SK-MEL-5 (cell line): ENCODE results near the gene APBB1IP. TPM values are rescaled to one million over a fixed set of nuclear protein-coding genes. Genes with fewer than 3 reads are reported as not detected.
"Not testable (repeated sequence)": the region's sequence is repeated elsewhere in the genome, so short reads cannot be mapped to it uniquely, and the experiment has no call there.

Experiments used
- DNase-seq: peaks from one replicate; pipeline ENCODE4 v3.0.0-alpha.2; 2016; ENCODE audit warnings: low read depth, low spot score
- in situ Hi-C: cut with HindIII; loops from 2 replicates; pipeline ENCODE4 v1.10.0; 2016; ENCODE audit warnings: low sequenced_read_pairs, high pct_unique_total_duplicates, low pct_unique_long_range_greater_than_20kb
- total RNA-seq: library from RNA; depleted of rRNA; stranded (reverse); fragments of >200 nt; shearing (Covaris generic); gene quantifications from 2 replicates; pipeline ENCODE4 v1.2.3, GENCODE V29; 2014

The APBB1IP gene
- total RNA-seq, 1 experiment from 2014 or later: not detected

- in situ Hi-C loops: no loop called here
Measured at GRCh38 chr10:26488344-26488743, 50.2 kb downstream of the APBB1IP start.

GRCh38 chr10:26489081-26489480, 50.9 kb downstream of the APBB1IP start:
- in situ Hi-C loops: no loop called here
- DNase-seq: no peak

More at GRCh38 chr10:26488344-26488743, 50.2 kb downstream of the APBB1IP start:
- DNase-seq: no peak

- DNase-seq, in situ Hi-C loops: not testable (repeated sequence)
Measured at GRCh38 chr10:26490367-26490766, 52.2 kb downstream of the APBB1IP start.

- in situ Hi-C loops: no loop called here
- no peak for DNase-seq
Measured at GRCh38 chr10:26491276-26491675, 53.1 kb downstream of the APBB1IP start.

GRCh38 chr10:26491934-26492333, 53.8 kb downstream of the APBB1IP start:
- in situ Hi-C loops: no loop called here
- no peak for DNase-seq

GRCh38 chr10:26492725-26493124, 54.6 kb downstream of the APBB1IP start:
- in situ Hi-C loops, DNase-seq: not testable (repeated sequence)

- in situ Hi-C loops: no loop called here
- DNase-seq: no peak
Measured at GRCh38 chr10:26494018-26494417, 55.9 kb downstream of the APBB1IP start.

- in situ Hi-C loops: no loop called here
- no peak for DNase-seq
Measured at GRCh38 chr10:26499426-26499825, 61.3 kb downstream of the APBB1IP start.

- in situ Hi-C loops: no loop called here
Measured at GRCh38 chr10:26502986-26503385, 64.8 kb downstream of the APBB1IP start.

GRCh38 chr10:26503911-26504310, 65.8 kb downstream of the APBB1IP start:
- in situ Hi-C loops: no loop called here
- peak; percentile 5 for DNase-seq

More at GRCh38 chr10:26502986-26503385, 64.8 kb downstream of the APBB1IP start:
- DNase-seq: no peak

- DNase-seq, in situ Hi-C loops: not testable (repeated sequence)
Measured at GRCh38 chr10:26504429-26504828, 66.3 kb downstream of the APBB1IP start.

GRCh38 chr10:26505491-26505890, 67.3 kb downstream of the APBB1IP start:
- in situ Hi-C loops: no loop called here
- no peak for DNase-seq

GRCh38 chr10:26506736-26507135, 68.6 kb downstream of the APBB1IP start:
- in situ Hi-C loops: no loop called here
- DNase-seq: no peak

- in situ Hi-C loops: no loop called here
- no peak for DNase-seq
Measured at GRCh38 chr10:26507441-26507840, 69.3 kb downstream of the APBB1IP start.

GRCh38 chr10:26508016-26508415, 69.9 kb downstream of the APBB1IP start:
- in situ Hi-C loops: no loop called here
- DNase-seq: no peak

GRCh38 chr10:26509307-26509706, 71.2 kb downstream of the APBB1IP start:
- DNase-seq: no peak
- in situ Hi-C loops: no loop called here

- in situ Hi-C loops: no loop called here
- no peak for DNase-seq
Measured at GRCh38 chr10:26513101-26513500, 75.0 kb downstream of the APBB1IP start.

GRCh38 chr10:26516540-26517101, 78.5 kb downstream of the APBB1IP start:
- in situ Hi-C loops: no loop called here
- DNase-seq: no peak

GRCh38 chr10:26517141-26517867, 79.2 kb downstream of the APBB1IP start:
- in situ Hi-C loops: no loop called here
- DNase-seq: no peak
